Measurements from ENCODE around the gene SLC16A3.

SLC16A3 gene

DNA sequence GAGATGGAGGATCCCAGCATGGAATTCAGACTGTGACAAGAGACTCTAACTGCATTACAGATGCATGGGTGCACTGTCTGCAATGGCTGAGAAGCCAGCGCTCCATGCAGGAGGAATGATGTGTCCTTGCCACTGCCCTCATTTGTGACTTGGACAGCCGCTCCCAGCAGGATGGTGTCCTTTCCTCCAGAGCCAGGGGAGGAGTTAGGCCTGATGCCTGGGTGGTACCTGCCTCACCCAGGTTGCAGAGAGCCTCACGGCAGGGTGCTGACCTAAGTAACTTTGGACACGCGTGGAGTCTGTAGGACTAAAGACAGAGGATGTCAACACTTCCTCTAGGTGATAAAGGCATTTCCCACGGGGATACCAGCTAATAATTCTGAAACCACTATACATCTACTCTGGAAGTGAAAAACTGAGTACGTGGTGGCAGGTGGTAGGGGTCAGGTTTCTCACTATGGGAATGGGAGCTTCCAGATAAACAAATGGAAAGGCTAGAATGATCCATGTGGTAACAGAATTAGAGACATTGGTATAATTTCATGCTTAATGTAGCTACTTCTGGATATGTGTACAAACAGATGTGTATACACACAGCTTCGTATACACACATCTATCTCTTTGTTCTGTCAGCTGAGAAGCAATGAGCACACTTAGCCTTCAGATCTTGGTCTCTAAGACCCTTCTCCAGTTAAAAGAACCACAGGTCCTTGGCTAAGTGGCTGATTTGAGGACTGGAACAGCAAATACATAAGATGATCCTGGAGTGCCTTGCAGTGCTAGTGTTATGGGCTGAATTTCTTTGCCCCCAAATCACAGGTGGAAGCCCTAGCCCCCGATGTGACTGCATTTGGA, 58.4 kb downstream of the SLC16A3 start:
- DNase-seq (ENCODE audit: low spot score), result no peak

DNA sequence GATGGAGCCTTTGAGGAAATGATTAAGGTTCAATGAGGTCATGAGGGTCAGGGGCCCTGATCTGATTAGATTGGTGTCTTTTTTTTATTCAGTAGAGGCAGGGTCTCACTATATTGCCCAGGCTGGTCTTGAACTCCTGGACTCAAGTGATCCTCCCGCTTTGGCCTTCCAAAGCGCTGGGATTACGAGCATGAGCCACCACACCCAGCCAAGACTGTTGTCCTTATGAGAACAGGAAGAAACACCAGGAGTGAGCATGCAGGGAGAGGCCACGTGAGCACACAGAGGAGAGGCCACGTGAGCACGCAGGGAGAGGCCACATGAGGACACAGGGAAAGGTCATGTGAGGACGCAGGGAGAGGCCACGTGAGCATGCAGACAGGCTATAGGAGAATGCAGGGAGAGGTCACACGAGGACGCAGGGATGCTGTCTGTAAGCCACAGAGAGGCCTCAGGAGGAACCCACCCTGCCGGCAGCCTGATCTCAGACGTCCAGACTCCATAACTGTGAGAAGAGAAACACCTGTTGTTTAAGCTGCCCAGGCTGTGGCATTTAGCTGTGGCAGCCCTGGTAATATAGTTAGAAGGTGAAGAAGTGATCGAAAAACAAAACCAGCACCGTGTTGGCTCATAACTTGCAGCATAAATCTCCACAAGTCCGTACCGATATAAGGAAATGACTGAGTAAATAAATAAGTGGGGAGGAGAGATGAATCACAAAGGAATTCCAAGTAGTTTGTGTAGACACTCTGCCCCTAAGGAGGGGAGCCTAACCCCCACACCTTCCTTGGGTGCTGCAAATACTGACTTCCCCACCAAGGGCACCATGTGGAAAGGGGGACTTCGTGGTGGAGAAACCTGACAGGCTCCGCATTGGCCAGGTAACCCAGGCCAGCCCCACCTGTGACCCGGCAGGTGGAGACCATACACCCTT, 59.3 kb downstream of the SLC16A3 start:
- no peak for DNase-seq (ENCODE audit: low spot score)
